HEK293 (cell line): ENCODE data around the gene ACRBP.
A peak's percentile ranks its signal among the peaks of the same experiment; 100 is the strongest.

Experiments
- CTCF ChIA-PET: fragments of 350-600 bp; formaldehyde crosslinking; extraction: SDS; loops from one replicate; lab custom pipeline; 2021; ENCODE audit warnings: antibody characterized with exemption; lab: Yijun Ruan, JAX
- POLR2A ChIA-PET: fragments of 300-600 bp; formaldehyde crosslinking; extraction: SDS; loops from one replicate; lab custom pipeline; 2020; ENCODE audit warnings: antibody characterized with exemption, inconsistent platforms; lab: Yijun Ruan, JAX
- H3K27ac ChIP-seq: fragments of 200-500 bp; sonication (Bioruptor generic); 2 replicates; pipeline ENCODE4 v1.5.1; 2014; ENCODE audit warnings: low read depth, low read length, control low read depth, inconsistent platforms; ENCODE audit errors: extremely low read depth
- H3K36me3 ChIP-seq, 2 experiments: fragments of 200-500 bp in 1 of 2; sonication (Bioruptor generic) in 1 of 2; 1 replicate in 1 of 2; 2 replicates in 1 of 2; pipeline ENCODE4 v1.5.1; 2014 to 2017; ENCODE audit warnings: inconsistent platforms in 2 of 2, low read length in 2 of 2; ENCODE audit not compliant: control insufficient read depth in 2 of 2, insufficient read depth in 1 of 2
- H3K4me1 ChIP-seq: fragments of 200-500 bp; sonication (Bioruptor generic); 2 replicates; pipeline ENCODE4 v1.5.1; 2014; ENCODE audit warnings: mild to moderate bottlenecking, low read length, inconsistent platforms; ENCODE audit not compliant: control insufficient read depth, insufficient read depth
- H3K4me3 ChIP-seq: 2 replicates; pipeline ENCODE4 v1.5.1; 2011; ENCODE audit warnings: low read depth, mild to moderate bottlenecking, control low read depth, low read length, moderate library complexity
- H3K9me3 ChIP-seq: fragments of 200-500 bp; sonication (Bioruptor generic); 2 replicates; pipeline ENCODE4 v1.5.1; 2014; ENCODE audit warnings: low read depth, low read length, inconsistent platforms; ENCODE audit not compliant: control insufficient read depth, insufficient read depth
- BCL11B ChIP-seq: fragments of 450-650 bp; formaldehyde crosslinking; IDR thresholded peaks from 2 replicates; pipeline ENCODE4 v1.5.1; 2016; ENCODE audit warnings: low read depth, missing biosample characterization, missing genetic modification characterization
- PRDM10 ChIP-seq: fragments of 450-650 bp; formaldehyde crosslinking; IDR thresholded peaks from 2 replicates; pipeline ENCODE4 v1.5.1; 2016; ENCODE audit warnings: missing biosample characterization, missing genetic modification characterization
- RBAK ChIP-seq: fragments of 450-650 bp; formaldehyde crosslinking; IDR thresholded peaks from 2 replicates; pipeline ENCODE4 v1.5.1; 2016; ENCODE audit warnings: missing biosample characterization, missing genetic modification characterization
- TRIM28 ChIP-seq: IDR thresholded peaks from 2 replicates; pipeline ENCODE4 v1.6.1; 2011; ENCODE audit warnings: low read length, control low read depth, borderline replicate concordance
- TSHZ1 ChIP-seq: fragments of 450-650 bp; formaldehyde crosslinking; IDR thresholded peaks from 2 replicates; pipeline ENCODE4 v1.5.1; 2016; ENCODE audit warnings: missing biosample characterization, missing genetic modification characterization, borderline replicate concordance
- ZBTB11 ChIP-seq: fragments of 450-650 bp; formaldehyde crosslinking; conservative IDR thresholded peaks from 2 replicates; pipeline ENCODE4 v1.5.1; 2016; ENCODE audit warnings: low read depth, missing biosample characterization, missing genetic modification characterization
- ZBTB44 ChIP-seq: fragments of 450-650 bp; IDR thresholded peaks from 2 replicates; pipeline ENCODE4 v1.5.1; 2018; ENCODE audit warnings: missing biosample characterization, mild to moderate bottlenecking, missing genetic modification characterization
- ZBTB6 ChIP-seq: fragments of 450-650 bp; formaldehyde crosslinking; IDR thresholded peaks from 2 replicates; pipeline ENCODE4 v1.5.1; 2017; ENCODE audit warnings: missing biosample characterization, missing genetic modification characterization
- ZIC2 ChIP-seq: fragments of 450-650 bp; formaldehyde crosslinking; IDR thresholded peaks from 2 replicates; pipeline ENCODE4 v1.5.1; 2016; ENCODE audit warnings: missing biosample characterization, missing genetic modification characterization
- ZNF223 ChIP-seq: fragments of 450-650 bp; formaldehyde crosslinking; IDR thresholded peaks from 2 replicates; pipeline ENCODE4 v1.5.1; 2016; ENCODE audit warnings: missing biosample characterization, missing genetic modification characterization
- ZNF391 ChIP-seq: fragments of 450-650 bp; formaldehyde crosslinking; IDR thresholded peaks from 2 replicates; pipeline ENCODE4 v1.5.1; 2016; ENCODE audit warnings: low read depth, missing biosample characterization, missing genetic modification characterization, borderline replicate concordance
- ZNF416 ChIP-seq: fragments of 450-650 bp; formaldehyde crosslinking; IDR thresholded peaks from 2 replicates; pipeline ENCODE4 v1.5.1; 2016; ENCODE audit warnings: missing biosample characterization, missing genetic modification characterization
- ZNF549 ChIP-seq: fragments of 450-650 bp; IDR thresholded peaks from 2 replicates; pipeline ENCODE4 v1.5.1; 2018; ENCODE audit warnings: missing biosample characterization, missing genetic modification characterization, mild to moderate bottlenecking, inconsistent platforms, moderate library complexity
- ZNF585B ChIP-seq: fragments of 450-650 bp; formaldehyde crosslinking; IDR thresholded peaks from 2 replicates; pipeline ENCODE4 v1.5.1; 2016; ENCODE audit warnings: missing biosample characterization, missing genetic modification characterization
- ZNF596 ChIP-seq: fragments of 450-650 bp; IDR thresholded peaks from 2 replicates; pipeline ENCODE4 v1.5.0; 2018; ENCODE audit warnings: missing biosample characterization, mild to moderate bottlenecking, missing genetic modification characterization, moderate library complexity
- ZNF677 ChIP-seq: fragments of 450-650 bp; IDR thresholded peaks from 2 replicates; pipeline ENCODE4 v1.5.0; 2018; ENCODE audit warnings: missing biosample characterization, mild to moderate bottlenecking, missing genetic modification characterization, moderate library complexity
- ZSCAN4 ChIP-seq: fragments of 450-650 bp; formaldehyde crosslinking; IDR thresholded peaks from 2 replicates; pipeline ENCODE4 v1.5.1; 2017; ENCODE audit warnings: missing biosample characterization, missing genetic modification characterization

ACRBP gene

GRCh38 chr12:6608592-6609281 lies 38.5 kb downstream of the ACRBP start (continued):
- peak; percentile 93 for TF ChIP-seq PRDM10 (tag by site-specific recombination)
- TF ChIP-seq ZIC2 (tag by site-specific recombination): no peak
- no peak for TF ChIP-seq ZBTB11 (tag by site-specific recombination)
- TF ChIP-seq ZNF391 (tag by site-specific recombination): no peak
- peak; percentile 52; the same call in 1 of the 2 replicates for TF ChIP-seq TRIM28
- TF ChIP-seq ZNF416 (tag by site-specific recombination): no peak
- no peak for TF ChIP-seq ZBTB44 (tag by site-specific recombination)
- 0 out of 2 replicates have a peak, but pooled peaks have one; percentile 2 for TF ChIP-seq TSHZ1
- TF ChIP-seq ZNF677 (tag by site-specific recombination): no peak
- no peak for TF ChIP-seq ZNF585B (tag by site-specific recombination)
- TF ChIP-seq, all 188 proteins: peak for 9

GRCh38 chr12:6607751-6608591 lies 39.3 kb downstream of the ACRBP start:
- Histone ChIP-seq H3K27ac (peak overlapping the region; percentile 27; the same call in 1 of the 2 replicates), H3K9me3 (no peaks in the 10 kb centered on the region), H3K4me3 (no peak overlapping the region), H3K36me3 (peaks cover 4 to 30% of the 10 kb centered on the region in 2 experiments; a peak in 2 of 3 replicates), H3K4me1 (peaks cover 26% of the 10 kb centered on the region)
- POLR2A ChIA-PET: interaction anchor here (0.5 to 1.9 kb wide), 8 partner anchors 8 to 336 kb away, joined by 3 to 7 read pairs (median 4); partner anchors contain the start of genes C12orf57, GAPDH, RNU7-1 and VAMP1
- CTCF ChIA-PET: interaction anchor here (0.6 to 0.7 kb wide), 5 partner anchors 9 to 330 kb away, joined by 3 to 6 read pairs (median 3); no protein-coding TSS in a partner anchor
- TF ChIP-seq ZNF549 (tag by site-specific recombination) (no peak), ZNF596 (tag by site-specific recombination) (no peak), RBAK (tag by site-specific recombination) (no peak), ZBTB6 (tag by site-specific recombination) (no peak), BCL11B (tag by site-specific recombination) (peak; percentile 58; the same call in 1 of the 2 replicates), ZNF223 (tag by site-specific recombination) (no peak), ZSCAN4 (peak; percentile 96)
